ENCODE results near the gene FANCC. TPM values are rescaled to one million over a fixed set of nuclear protein-coding genes. Genes with fewer than 3 reads are reported as not detected.

The FANCC gene
- total RNA-seq, 1 experiment from 2014 or later: 44.7 TPM

- H3F3A ChIP-seq (ENCODE audit: insufficient read depth, low read depth): peaks cover 7% of the 10 kb centered on the region; the same call in 1 of the 2 replicates
- H3K27ac ChIP-seq: no peak overlapping the region
- intact Hi-C loops (cut with micrococcal nuclease; ENCODE audit: unreplicated experiment): no loop called here
- H4K20me1 ChIP-seq (ENCODE audit: insufficient read depth): no peaks in the 10 kb centered on the region; the same call in 1 of the 2 replicates
- no peaks in the 10 kb centered on the region for H3K9me3 ChIP-seq (ENCODE audit: insufficient read depth, low read depth)
- H3K79me2 ChIP-seq (ENCODE audit: low read depth): peaks cover 18% of the 10 kb centered on the region; the same call in 1 of the 2 replicates
- no peak overlapping the region for H2AFZ ChIP-seq
- no TSS peak for BruUV-seq (replicated peaks)
- H3K9me2 ChIP-seq (ENCODE audit: insufficient read depth): no peaks in the 10 kb centered on the region
- CTCF ChIA-PET: no interaction called here
- POLR2A ChIA-PET (ENCODE audit: unreplicated experiment): no interaction called here
- DNase-seq: no peak
- no peak overlapping the region for H3K4me2 ChIP-seq
- H3K27me3 ChIP-seq (ENCODE audit: insufficient read depth, low read depth): no peaks in the 10 kb centered on the region
- no peak overlapping the region for H3K4me3 ChIP-seq
- peaks cover 4% of the 10 kb centered on the region; the same call in 1 of the 2 replicates for H3K4me1 ChIP-seq (replicated peaks; ENCODE audit: insufficient read depth)
- TF ChIP-seq, protein P1, sequence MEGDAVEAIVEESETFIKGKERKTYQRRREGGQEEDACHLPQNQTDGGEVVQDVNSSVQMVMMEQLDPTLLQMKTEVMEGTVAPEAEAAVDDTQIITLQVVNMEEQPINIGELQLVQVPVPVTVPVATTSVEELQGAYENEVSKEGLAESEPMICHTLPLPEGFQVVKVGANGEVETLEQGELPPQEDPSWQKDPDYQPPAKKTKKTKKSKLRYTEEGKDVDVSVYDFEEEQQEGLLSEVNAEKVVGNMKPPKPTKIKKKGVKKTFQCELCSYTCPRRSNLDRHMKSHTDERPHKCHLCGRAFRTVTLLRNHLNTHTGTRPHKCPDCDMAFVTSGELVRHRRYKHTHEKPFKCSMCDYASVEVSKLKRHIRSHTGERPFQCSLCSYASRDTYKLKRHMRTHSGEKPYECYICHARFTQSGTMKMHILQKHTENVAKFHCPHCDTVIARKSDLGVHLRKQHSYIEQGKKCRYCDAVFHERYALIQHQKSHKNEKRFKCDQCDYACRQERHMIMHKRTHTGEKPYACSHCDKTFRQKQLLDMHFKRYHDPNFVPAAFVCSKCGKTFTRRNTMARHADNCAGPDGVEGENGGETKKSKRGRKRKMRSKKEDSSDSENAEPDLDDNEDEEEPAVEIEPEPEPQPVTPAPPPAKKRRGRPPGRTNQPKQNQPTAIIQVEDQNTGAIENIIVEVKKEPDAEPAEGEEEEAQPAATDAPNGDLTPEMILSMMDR (conservative IDR thresholded peaks at IDR 0.05): no peak
- TF ChIP-seq EZH2 (IDR thresholded peaks at IDR 0.05; ENCODE audit: low read depth): no peak
- H3K36me3 ChIP-seq (ENCODE audit: low read depth): no peaks in the 10 kb centered on the region; the same call in 1 of the 2 replicates
Measured at GRCh38 chr9:95098391-95098921, 219.1 kb downstream of the FANCC start.

GRCh38 chr9:95097279-95097678, 220.2 kb downstream of the FANCC start:
- Histone ChIP-seq H3K79me2 (ENCODE audit: low read depth) (peaks cover 27% of the 10 kb centered on the region; the same call in 1 of the 2 replicates), H3K9me3 (ENCODE audit: insufficient read depth, low read depth) (no peaks in the 10 kb centered on the region), H3K27ac (no peak overlapping the region), H4K20me1 (ENCODE audit: insufficient read depth) (no peaks in the 10 kb centered on the region; the same call in 1 of the 2 replicates), H2AFZ (no peak overlapping the region), H3K4me1 (replicated peaks; ENCODE audit: insufficient read depth) (peaks cover 15% of the 10 kb centered on the region), H3K4me2 (no peak overlapping the region), H3K9me2 (ENCODE audit: insufficient read depth) (no peaks in the 10 kb centered on the region), H3K27me3 (ENCODE audit: insufficient read depth, low read depth) (no peaks in the 10 kb centered on the region), H3K4me3 (no peak overlapping the region), H3F3A (ENCODE audit: insufficient read depth, low read depth) (peaks cover 18% of the 10 kb centered on the region), H3K36me3 (ENCODE audit: low read depth) (no peaks in the 10 kb centered on the region; the same call in 1 of the 2 replicates)
- POLR2A ChIA-PET (ENCODE audit: unreplicated experiment): no interaction called here
- CTCF ChIA-PET: no interaction called here
- no peak for DNase-seq
- TF ChIP-seq EZH2 (IDR thresholded peaks at IDR 0.05; ENCODE audit: low read depth): no peak
- TF ChIP-seq, protein P1 (conservative IDR thresholded peaks at IDR 0.05): no peak
- no TSS peak for BruUV-seq (replicated peaks)
- intact Hi-C loops (cut with micrococcal nuclease; ENCODE audit: unreplicated experiment): no loop called here

GRCh38 chr9:95096807-95097206, 220.7 kb downstream of the FANCC start:
- POLR2A ChIA-PET (ENCODE audit: unreplicated experiment): no interaction called here
- Histone ChIP-seq H3K4me2 (no peak overlapping the region), H3K4me3 (no peak overlapping the region), H3K27ac (no peak overlapping the region), H2AFZ (no peak overlapping the region), H3K36me3 (ENCODE audit: low read depth) (no peaks in the 10 kb centered on the region; the same call in 1 of the 2 replicates), H3F3A (ENCODE audit: insufficient read depth, low read depth) (peaks cover 23% of the 10 kb centered on the region), H3K9me3 (ENCODE audit: insufficient read depth, low read depth) (no peaks in the 10 kb centered on the region), H4K20me1 (ENCODE audit: insufficient read depth) (no peaks in the 10 kb centered on the region; the same call in 1 of the 2 replicates), H3K79me2 (ENCODE audit: low read depth) (peaks cover 27% of the 10 kb centered on the region; the same call in 1 of the 2 replicates), H3K9me2 (ENCODE audit: insufficient read depth) (no peaks in the 10 kb centered on the region), H3K4me1 (replicated peaks; ENCODE audit: insufficient read depth) (peaks cover 19% of the 10 kb centered on the region), H3K27me3 (ENCODE audit: insufficient read depth, low read depth) (no peaks in the 10 kb centered on the region)
- no peak for DNase-seq
- no TSS peak for BruUV-seq (replicated peaks)
- CTCF ChIA-PET: no interaction called here
- intact Hi-C loops (cut with micrococcal nuclease; ENCODE audit: unreplicated experiment): no loop called here
- TF ChIP-seq, protein P1 (conservative IDR thresholded peaks at IDR 0.05): no peak
- no peak for TF ChIP-seq EZH2 (IDR thresholded peaks at IDR 0.05; ENCODE audit: low read depth)
